ENCODE data around the gene SAP30BP. TPM values are rescaled to one million over a fixed set of nuclear protein-coding genes. Genes with fewer than 3 reads are reported as not detected.
A peak's percentile ranks its signal among the peaks of the same experiment; 100 is the strongest.

SAP30BP gene
- total and polyA plus RNA-seq, 2 of the 13 experiments (the other 11 are each of a cell fraction or from before 2014, with no cell fraction given): 67.7 to 99.4 TPM

GRCh38 chr17:75751676-75752404 lies 84.7 kb downstream of the SAP30BP start:
- intact Hi-C loops (cut with micrococcal nuclease; ENCODE audit: unreplicated experiment) (loop anchor here (5.0 kb wide), 1 partner anchor 140 kb away; no protein-coding TSS in a partner anchor), in situ Hi-C loops (cut with HindIII; ENCODE audit: extremely low pct_ligation_motif_present, low pct_unique_long_range_greater_than_20kb) (loop anchor here (5.0 to 10.0 kb wide), 2 partner anchors 75 to 137 kb away; no protein-coding TSS in a partner anchor)
- Histone ChIP-seq H3K4me2 (ENCODE audit: low read depth, low read length) (no peak overlapping the region), H3K4me3 (replicated peaks in 1 of 3; ENCODE audit: insufficient read depth in 1 of 3, low read depth in 2 of 3, low read length in 3 of 3) (no peak overlapping the region), H3K36me3 (replicated peaks in 1 of 2; ENCODE audit: control insufficient read depth in 1 of 2, insufficient read depth in 2 of 2, low read length in 2 of 2) (no peaks in the 10 kb centered on the region), H3K9me3 (ENCODE audit: low read length) (no peaks in the 10 kb centered on the region), H3K27ac (ENCODE audit: extremely low read length, insufficient read depth, low read length) (no peak overlapping the region), H2AFZ (ENCODE audit: low read length) (no peak overlapping the region), H3K9ac (ENCODE audit: insufficient read depth, low read depth, low read length) (no peak overlapping the region), H3K27me3 (ENCODE audit: control insufficient read depth in 1 of 2, insufficient read depth in 2 of 2, low read length in 2 of 2) (no peaks in the 10 kb centered on the region), H3K4me1 (ENCODE audit: insufficient read depth, low read length) (peaks cover 62% of the 10 kb centered on the region), H3K79me2 (ENCODE audit: insufficient read depth, low read length) (no peaks in the 10 kb centered on the region), H4K20me1 (ENCODE audit: insufficient read depth, low read length) (no peaks in the 10 kb centered on the region)
- ATAC-seq: no peak
- DNase-seq (ENCODE audit: low spot score): no peak
- BruUV-seq (replicated peaks): no TSS peak
- TF ChIP-seq EP300 (IDR thresholded peaks at IDR 0.05; ENCODE audit: low read depth in 2 of 2, low read length in 2 of 2) (no peak), EP300 (CRISPR knock-in tag; IDR thresholded peaks at IDR 0.05; ENCODE audit: borderline replicate concordance) (no peak), DRAP1 (CRISPR knock-in tag; IDR thresholded peaks at IDR 0.05) (no peak), GABPA (IDR thresholded peaks at IDR 0.05; ENCODE audit: low read depth, low read length) (no peak), GABPA (CRISPR knock-in tag; IDR thresholded peaks at IDR 0.05; ENCODE audit: low read depth) (no peak), SMAD9 (CRISPR knock-in tag; IDR thresholded peaks at IDR 0.05) (no peak), ZBTB33 (CRISPR knock-in tag; IDR thresholded peaks at IDR 0.05) (peak; percentile 81), GMEB1 (CRISPR knock-in tag; IDR thresholded peaks at IDR 0.05; ENCODE audit: borderline replicate concordance) (no peak), HOMEZ (CRISPR knock-in tag; IDR thresholded peaks at IDR 0.05; ENCODE audit: low read depth) (no peak), ZSCAN30 (CRISPR knock-in tag; IDR thresholded peaks at IDR 0.05) (no peak)
- 65% methylated on average over 20 of the region's 24 CpGs for WGBS (ENCODE audit: low lambda C conversion rate)
- FAIRE-seq: no peak
- ChIA-PET CTCF (ENCODE audit: low intra/inter-chr PET ratio, low total read pairs) (interaction anchor here (1.9 to 6.3 kb wide), 2 partner anchors 119 to 151 kb away, joined by 4 to 102 read pairs; partner anchors contain the start of gene SMIM5), POLR2A (interaction anchor here (1.3 to 2.5 kb wide), 3 partner anchors 11 to 95 kb away, joined by 4 to 18 read pairs (median 10); a partner anchor contains a TSS)
